ENCODE measurements around the gene MRC2.

- TF ChIP-seq CTCF (IDR thresholded peaks at IDR 0.05; ENCODE audit: insufficient read depth, low read depth, low read length): no peak
- TF ChIP-seq EZH2 (IDR thresholded peaks at IDR 0.05; ENCODE audit: insufficient read depth, low read length): no peak
Measured at GRCh38 chr17:62625870-62626200, 1.6 kb upstream of the MRC2 start.
